Endothelial cell of umbilical vein (primary cell): Measurements from ENCODE around the gene MGAT5B. TPM values are rescaled to one million over a fixed set of nuclear protein-coding genes. Genes with fewer than 3 reads are reported as not detected.

ENCODE experiments used
- BruUV-seq: library from RNA; stranded (reverse); fragments of 400-500 nt; replicated peaks from 2 replicates; lab custom pipeline; 2021; lab: Mats Ljungman, UMichigan
- CTCF ChIA-PET: fragments of 300-600, 350-600 bp; sonication (Branson Sonifier 250); formaldehyde crosslinking; loops from one replicate; lab custom pipeline; 2021; ENCODE audit warnings: antibody characterized with exemption, inconsistent platforms; lab: Charles Lee
- POLR2A ChIA-PET: fragments of 300-600, 350-600 bp; sonication (Branson Sonifier 250); formaldehyde crosslinking; loops from one replicate; lab custom pipeline; 2021; ENCODE audit warnings: antibody characterized with exemption, inconsistent platforms; lab: Charles Lee
- DNase-seq: peaks from one replicate; pipeline ENCODE4 v3.0.0-alpha.2; 2011; ENCODE audit warnings: low read depth, low spot score
- FAIRE-seq: peaks from 2 replicates; lab custom pipeline; 2011; peaks lifted over from hg19 to GRCh38; lab: Jason Lieb, UNC
- H2AFZ ChIP-seq: 2 replicates; pipeline ENCODE4 v1.6.0; 2012; ENCODE audit warnings: low read depth, low read length, control low read depth, inconsistent platforms
- H3K27ac ChIP-seq: 2 replicates; pipeline ENCODE4 v1.5.1; 2011; ENCODE audit warnings: low read depth, mild to moderate bottlenecking, control low read depth, low read length, moderate library complexity; ENCODE audit not compliant: insufficient read depth
- H3K27me3 ChIP-seq, 2 experiments: 2 replicates each; pipeline versions ENCODE4 v1.6.0 to v1.6.1; 2011; ENCODE audit warnings: low read length in 2 of 2, mixed read lengths in 1 of 2; ENCODE audit not compliant: control insufficient read depth in 2 of 2, insufficient read depth in 2 of 2
- H3K36me3 ChIP-seq, 2 experiments: 2 replicates in 1 of 2; 3 replicates in 1 of 2; pipeline ENCODE4 v1.5.1; 2011; ENCODE audit warnings: low read length in 2 of 2, mild to moderate bottlenecking in 1 of 2, moderate library complexity in 1 of 2; ENCODE audit not compliant: control insufficient read depth in 2 of 2, insufficient read depth in 2 of 2; ENCODE audit errors: extremely low read depth in 1 of 2
- H3K4me1 ChIP-seq: 3 replicates; pipeline ENCODE4 v1.5.1; 2011; ENCODE audit warnings: mild to moderate bottlenecking, low read length; ENCODE audit not compliant: control insufficient read depth, insufficient read depth; ENCODE audit errors: extremely low read depth
- H3K4me2 ChIP-seq: 2 replicates; pipeline ENCODE4 v1.6.1; 2011; ENCODE audit warnings: low read length, control low read depth, mixed read lengths; ENCODE audit not compliant: insufficient read depth
- H3K4me3 ChIP-seq, 3 experiments: fragments of 200-600 bp in 1 of 3; sonication (generic), shearing (Covaris generic) in 1 of 3; replicated peaks in 1 of 3; 2 replicates each; pipeline ENCODE4 v1.5.1; 2011 to 2016; ENCODE audit warnings: control low read depth in 3 of 3, low read length in 3 of 3, mild to moderate bottlenecking in 2 of 3, inconsistent platforms in 1 of 3, low read depth in 1 of 3, moderate library complexity in 1 of 3; ENCODE audit not compliant: insufficient read depth in 1 of 3
- H3K79me2 ChIP-seq: 2 replicates; pipeline ENCODE4 v1.6.0; 2012; ENCODE audit warnings: low read length, inconsistent platforms; ENCODE audit not compliant: control insufficient read depth, insufficient read depth
- H3K9ac ChIP-seq: replicated peaks from 2 replicates; pipeline ENCODE3; 2011; ENCODE audit warnings: low read length, control low read depth; ENCODE audit not compliant: insufficient read depth; ENCODE audit errors: extremely low read depth
- H3K9me1 ChIP-seq: replicated peaks from 3 replicates; pipeline ENCODE4 v1.6.0; 2011; ENCODE audit warnings: mild to moderate bottlenecking, low read length; ENCODE audit not compliant: control insufficient read depth, insufficient read depth; ENCODE audit errors: extremely low read depth
- H3K9me3 ChIP-seq: replicated peaks from 2 replicates; pipeline ENCODE4 v1.5.1; 2012; ENCODE audit warnings: low read length, inconsistent platforms; ENCODE audit not compliant: control insufficient read depth, insufficient read depth
- H4K20me1 ChIP-seq: replicated peaks from 2 replicates; pipeline ENCODE3; 2011; ENCODE audit warnings: mild to moderate bottlenecking, low read length; ENCODE audit not compliant: control insufficient read depth, insufficient read depth; ENCODE audit errors: extremely low read depth
- EZH2 ChIP-seq: IDR thresholded peaks from 2 replicates; pipeline ENCODE4 v1.6.1; 2012; ENCODE audit warnings: borderline replicate concordance, low read depth, mild to moderate bottlenecking, moderate library complexity, low read length, inconsistent platforms; ENCODE audit not compliant: severe bottlenecking
- FOS ChIP-seq: IDR thresholded peaks from 2 replicates; pipeline ENCODE4 v1.6.1; 2011; ENCODE audit warnings: mild to moderate bottlenecking, low read length, moderate library complexity, borderline replicate concordance; ENCODE audit not compliant: insufficient read depth
- GATA2 ChIP-seq: IDR thresholded peaks from 2 replicates; pipeline ENCODE4 v1.7.0; 2011; ENCODE audit warnings: low read depth, mild to moderate bottlenecking, moderate library complexity, mixed read lengths, low read length; ENCODE audit not compliant: insufficient read length, insufficient read depth
- JUN ChIP-seq: IDR thresholded peaks from 2 replicates; pipeline ENCODE4 v1.6.1; 2011; ENCODE audit warnings: borderline replicate concordance, low read depth; ENCODE audit not compliant: insufficient read length, insufficient read depth
- MAX ChIP-seq: IDR thresholded peaks from 2 replicates; pipeline ENCODE4 v1.6.1; 2011; ENCODE audit not compliant: insufficient read depth, insufficient read length
- MYC ChIP-seq: IDR thresholded peaks from one replicate; pipeline ENCODE4 v1.6.1; 2011; ENCODE audit warnings: mild to moderate bottlenecking, low read depth, low read length
- POLR2A ChIP-seq: IDR thresholded peaks from 2 replicates; pipeline ENCODE4 v1.6.1; 2012; ENCODE audit warnings: low read depth, mild to moderate bottlenecking, control low read depth, low read length
- POLR2AphosphoS5 ChIP-seq: IDR thresholded peaks from 2 replicates; pipeline ENCODE4 v1.6.1; 2012; ENCODE audit warnings: low read depth, mild to moderate bottlenecking, control low read depth, low read length, moderate library complexity; ENCODE audit not compliant: insufficient read depth
- dilution Hi-C: fragments of 300-500 bp; cut with MboI; formaldehyde crosslinking; loops from one replicate; pipeline ENCODE4 v1.15.0; 2019; ENCODE audit warnings: low sequenced_read_pairs; ENCODE audit not compliant: extremely low pct_ligation_motif_present
- intact Hi-C: fragments of 100-400 bp; cut with micrococcal nuclease; formaldehyde crosslinking; loops from one replicate; pipeline ENCODE4 v1.10.0; 2022
- polyA plus RNA-seq, 4 experiments: library from polyadenylated mRNA; depleted of rRNA in 3 of 4; stranded (reverse) in 3 of 4; unstranded in 1 of 4; fragments of >200 nt; gene quantifications; 2 replicates each; pipeline versions ENCODE4 v1.2.1 to v1.2.3, GENCODE V29; 2011 to 2012; ENCODE audit warnings: missing spikeins in 1 of 4
- total RNA-seq: library from RNA; stranded (reverse); gene quantifications from 2 replicates; pipeline ENCODE4 v1.2.3, GENCODE V29; 2021
- TF ChIP-seq, protein P1 (sequence below), 2 donors: IDR thresholded peaks; 1 replicate in 1 of 2; 2 replicates in 1 of 2; pipeline ENCODE4 v1.5.1; 2011; ENCODE audit warnings: low read length in 2 of 2, mild to moderate bottlenecking in 2 of 2, moderate library complexity in 2 of 2, control low read depth in 1 of 2, inconsistent platforms in 1 of 2, low read depth in 1 of 2; ENCODE audit not compliant: insufficient read depth in 1 of 2; ENCODE audit errors: extremely low read depth in 1 of 2

Gene MGAT5B
- total and polyA plus RNA-seq, 2 donors (not counting 3 experiments of a cell fraction or from before 2014, with no cell fraction given), result 1.7 to 2.1 TPM

DNA sequence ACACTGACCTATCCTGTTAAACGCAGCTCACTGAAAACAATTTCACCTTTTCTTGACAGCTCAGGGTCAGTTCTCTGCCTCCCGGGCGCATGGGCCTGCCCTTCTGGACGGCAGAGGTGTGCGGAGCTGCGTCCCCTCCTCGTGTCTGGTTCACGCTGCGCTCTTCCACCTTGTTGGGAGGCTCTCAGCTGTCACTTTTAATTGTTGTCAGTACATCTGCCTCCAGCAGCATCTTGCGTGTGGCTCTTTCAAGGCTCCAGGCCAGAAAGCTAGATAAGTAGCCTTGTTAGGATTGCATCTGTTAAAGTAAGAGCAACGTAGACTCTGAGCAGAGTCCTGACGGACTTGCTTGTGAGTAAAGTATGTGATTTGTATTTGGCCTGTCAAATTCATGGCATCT, 59.4 kb downstream of the MGAT5B start:
- Histone ChIP-seq H3K4me2 (no peak overlapping the region), H3K9me3 (no peaks in the 10 kb centered on the region), H3K9me1 (no peaks in the 10 kb centered on the region), H3K36me3 (no peaks in the 10 kb centered on the region), H3K27ac (no peak overlapping the region), H2AFZ (no peak overlapping the region), H3K4me3 (no peak overlapping the region), H3K9ac (no peak overlapping the region), H3K27me3 (no peaks in the 10 kb centered on the region), H3K79me2 (no peaks in the 10 kb centered on the region), H4K20me1 (no peaks in the 10 kb centered on the region), H3K4me1 (no peaks in the 10 kb centered on the region)
- intact Hi-C loops (no loop called here), dilution Hi-C loops (no loop called here)
- no peak for DNase-seq
- CTCF ChIA-PET, result no interaction called here
- FAIRE-seq, result no peak
- POLR2A ChIA-PET, result no interaction called here
- BruUV-seq, result no TSS peak
- no peak for TF ChIP-seq JUN
- TF ChIP-seq POLR2AphosphoS5, result no peak
- TF ChIP-seq POLR2A, result no peak
- no peak for TF ChIP-seq MYC

DNA sequence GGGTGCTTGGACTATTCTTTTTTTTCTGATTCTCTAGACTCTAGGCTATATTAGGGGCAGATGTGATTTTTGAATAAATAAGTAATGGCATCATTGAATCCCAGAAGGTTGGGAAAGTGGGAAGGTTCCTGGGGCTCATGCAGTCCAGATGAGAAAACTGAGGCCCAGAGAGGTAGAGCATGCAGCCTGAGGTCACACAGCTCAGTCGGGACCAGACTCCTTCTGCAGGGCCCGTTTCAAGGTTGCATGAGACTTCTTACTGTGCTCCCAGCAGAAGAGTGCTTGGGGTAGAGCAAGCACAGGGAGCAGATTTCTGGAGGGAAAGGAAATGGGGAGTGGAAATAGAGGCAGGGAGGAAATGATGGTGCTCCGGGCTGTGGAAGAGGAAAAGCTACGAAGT, 59.8 kb downstream of the MGAT5B start:
- Histone ChIP-seq H3K4me3 (no peak overlapping the region), H3K4me2 (no peak overlapping the region), H3K9me3 (no peaks in the 10 kb centered on the region), H3K4me1 (no peaks in the 10 kb centered on the region), H4K20me1 (no peaks in the 10 kb centered on the region), H3K27ac (no peak overlapping the region), H2AFZ (no peak overlapping the region), H3K9ac (no peak overlapping the region), H3K36me3 (no peaks in the 10 kb centered on the region), H3K27me3 (no peaks in the 10 kb centered on the region), H3K9me1 (no peaks in the 10 kb centered on the region), H3K79me2 (no peaks in the 10 kb centered on the region)
- ChIA-PET POLR2A (no interaction called here), CTCF (no interaction called here)
- DNase-seq, result no peak
- TF ChIP-seq POLR2A, result no peak
- no peak for TF ChIP-seq MYC
- TF ChIP-seq JUN, result no peak
- TF ChIP-seq EZH2, result no peak
- TF ChIP-seq, protein P1, sequence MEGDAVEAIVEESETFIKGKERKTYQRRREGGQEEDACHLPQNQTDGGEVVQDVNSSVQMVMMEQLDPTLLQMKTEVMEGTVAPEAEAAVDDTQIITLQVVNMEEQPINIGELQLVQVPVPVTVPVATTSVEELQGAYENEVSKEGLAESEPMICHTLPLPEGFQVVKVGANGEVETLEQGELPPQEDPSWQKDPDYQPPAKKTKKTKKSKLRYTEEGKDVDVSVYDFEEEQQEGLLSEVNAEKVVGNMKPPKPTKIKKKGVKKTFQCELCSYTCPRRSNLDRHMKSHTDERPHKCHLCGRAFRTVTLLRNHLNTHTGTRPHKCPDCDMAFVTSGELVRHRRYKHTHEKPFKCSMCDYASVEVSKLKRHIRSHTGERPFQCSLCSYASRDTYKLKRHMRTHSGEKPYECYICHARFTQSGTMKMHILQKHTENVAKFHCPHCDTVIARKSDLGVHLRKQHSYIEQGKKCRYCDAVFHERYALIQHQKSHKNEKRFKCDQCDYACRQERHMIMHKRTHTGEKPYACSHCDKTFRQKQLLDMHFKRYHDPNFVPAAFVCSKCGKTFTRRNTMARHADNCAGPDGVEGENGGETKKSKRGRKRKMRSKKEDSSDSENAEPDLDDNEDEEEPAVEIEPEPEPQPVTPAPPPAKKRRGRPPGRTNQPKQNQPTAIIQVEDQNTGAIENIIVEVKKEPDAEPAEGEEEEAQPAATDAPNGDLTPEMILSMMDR (IDR thresholded peaks at IDR 0.05; ENCODE audit: extremely low read depth in 1 of 2, insufficient read depth in 1 of 2, low read depth in 1 of 2, low read length in 2 of 2), result no peak
- no peak for TF ChIP-seq POLR2AphosphoS5
- TF ChIP-seq MAX, result no peak
- no peak for TF ChIP-seq FOS
- no peak for TF ChIP-seq GATA2
- dilution Hi-C loops, result no loop called here
- intact Hi-C loops, result no loop called here
- BruUV-seq, result no TSS peak
- FAIRE-seq, result no peak
